HuH-7.5 (cell line): ENCODE measurements around the gene VTA1.
"Not testable (repeated sequence)": the region's sequence is repeated elsewhere in the genome, so short reads cannot be mapped to it uniquely, and the experiment has no call there.

ENCODE experiments used
- DNase-seq: peaks from one replicate; pipeline ENCODE4 v3.0.0; 2011; ENCODE audit warnings: low spot score

VTA1 gene, protein sequence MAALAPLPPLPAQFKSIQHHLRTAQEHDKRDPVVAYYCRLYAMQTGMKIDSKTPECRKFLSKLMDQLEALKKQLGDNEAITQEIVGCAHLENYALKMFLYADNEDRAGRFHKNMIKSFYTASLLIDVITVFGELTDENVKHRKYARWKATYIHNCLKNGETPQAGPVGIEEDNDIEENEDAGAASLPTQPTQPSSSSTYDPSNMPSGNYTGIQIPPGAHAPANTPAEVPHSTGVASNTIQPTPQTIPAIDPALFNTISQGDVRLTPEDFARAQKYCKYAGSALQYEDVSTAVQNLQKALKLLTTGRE

DNA sequence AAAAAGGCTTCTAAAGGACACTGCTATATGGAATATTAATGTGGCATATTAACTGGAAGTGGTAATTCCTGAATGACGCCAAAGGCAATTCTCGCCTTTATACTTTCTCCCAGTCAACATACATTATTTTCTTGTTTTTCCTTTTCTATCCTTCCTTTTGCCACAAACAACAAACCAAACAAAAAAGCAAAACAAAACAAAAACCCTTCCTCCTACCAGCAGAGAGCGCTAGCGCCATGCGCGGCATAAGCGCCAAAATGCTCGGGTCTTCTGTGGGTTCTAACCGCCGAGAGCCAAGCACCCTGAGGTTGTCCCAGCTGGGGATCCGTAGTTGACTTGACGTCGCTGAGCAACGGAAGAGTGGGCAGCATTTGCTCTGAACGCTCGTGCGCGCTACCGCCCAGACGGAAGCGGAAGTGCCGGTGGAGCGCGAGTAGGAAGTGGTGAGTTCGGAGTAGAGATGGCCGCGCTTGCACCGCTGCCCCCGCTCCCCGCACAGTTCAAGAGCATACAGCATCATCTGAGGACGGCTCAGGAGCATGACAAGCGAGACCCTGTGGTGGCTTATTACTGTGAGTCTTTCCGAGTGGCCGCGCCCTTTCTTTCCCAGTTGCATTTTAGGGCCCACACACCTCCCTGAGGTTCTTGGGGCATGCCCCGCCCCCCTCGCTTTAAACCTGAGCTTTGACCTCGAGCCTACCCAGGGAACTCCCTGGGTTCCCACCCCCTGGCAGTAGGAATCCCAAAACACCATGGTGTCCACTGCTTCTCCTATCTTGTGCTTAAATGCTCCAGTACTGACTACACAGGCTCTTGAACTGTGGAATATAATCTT lies at the start of gene VTA1, which contains the start of gene NMBR:
VTA1 (plus strand) TSS at position 436 of the 835 bp plus-strand sequence; CDS start at position 461, 25 bp downstream.
NMBR (minus strand) TSS at position 295 of the 835 bp plus-strand sequence. CDS start 58,464 bp downstream, outside the sequence.
- DNase-seq = peak; percentile 56

DNA sequence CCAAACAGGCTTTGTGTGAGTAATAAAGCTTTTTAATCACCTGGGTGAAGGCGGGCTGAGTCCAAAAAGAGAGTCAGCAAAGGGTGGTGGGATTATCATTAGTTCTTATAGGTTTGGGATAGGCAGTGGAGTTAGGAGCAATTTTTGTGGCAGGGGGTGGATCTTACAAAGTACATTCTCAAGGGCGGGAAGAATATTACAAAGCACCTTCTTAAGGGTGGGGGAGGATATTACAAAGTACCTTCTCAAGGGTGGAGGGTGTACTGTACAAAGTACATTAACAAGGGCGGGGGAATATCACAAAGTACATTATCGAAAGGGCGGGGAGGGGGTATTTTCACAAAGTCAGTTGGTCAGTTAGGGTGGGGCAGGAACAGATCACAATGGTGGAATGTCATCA lies 42.2 kb upstream of the VTA1 start:
- not testable (repeated sequence) for DNase-seq

GRCh38 chr6:142110820-142111219 lies 36.2 kb upstream of the VTA1 start:
- DNase-seq = not testable (repeated sequence)

DNA sequence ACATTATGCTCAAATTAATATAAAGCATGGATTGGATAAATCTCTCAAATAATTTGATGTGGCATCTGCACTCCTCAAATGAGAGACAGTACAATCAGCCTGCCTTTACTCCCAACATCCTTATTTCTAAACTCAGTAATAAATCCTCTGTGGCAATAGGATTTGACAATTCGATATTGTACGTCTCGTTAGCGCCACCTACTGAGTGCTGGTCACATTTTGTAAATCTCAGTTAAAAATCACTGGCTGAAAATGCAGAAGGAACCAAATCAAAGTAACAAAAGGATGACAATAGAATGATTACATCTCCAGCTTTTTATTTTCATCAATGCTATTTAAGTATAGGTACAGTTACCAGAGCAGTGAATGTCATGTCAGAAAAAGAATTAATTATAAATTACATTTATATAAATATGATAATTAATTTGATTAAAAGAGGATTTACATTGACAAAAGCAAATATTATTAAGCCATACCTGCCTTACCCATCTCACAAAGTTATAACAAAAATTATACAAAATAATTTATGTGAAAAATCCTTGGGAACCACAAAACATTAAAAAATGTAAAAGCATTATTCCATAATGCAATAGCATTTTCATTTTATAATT lies 34.5 kb upstream of the VTA1 start:
- DNase-seq = peak; percentile 9

DNA sequence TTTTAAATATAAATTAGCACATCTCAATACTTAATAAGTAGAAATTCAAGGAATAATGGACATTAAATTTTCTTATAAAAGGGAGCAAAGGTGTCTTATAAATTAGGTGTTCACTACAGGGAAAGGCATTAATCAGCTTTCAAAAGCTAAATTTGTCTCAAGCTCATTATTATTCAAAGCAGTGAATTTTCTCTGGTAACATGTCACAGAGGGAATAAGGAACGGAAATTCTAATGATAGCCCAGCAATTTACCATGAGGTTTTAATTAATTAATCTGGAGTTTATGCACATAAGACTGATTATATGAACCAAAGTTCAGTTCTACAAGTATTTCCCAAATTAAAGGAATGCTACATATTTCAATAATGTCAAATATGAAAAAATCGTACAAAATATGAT lies 29.7 kb upstream of the VTA1 start:
- no peak for DNase-seq

- no peak for DNase-seq
Measured at GRCh38 chr6:142118328-142118727, 28.7 kb upstream of the VTA1 start.

- DNase-seq = no peak
Measured at GRCh38 chr6:142118925-142119324, 28.1 kb upstream of the VTA1 start.

- no peak for DNase-seq
Measured at GRCh38 chr6:142121342-142121741, 25.7 kb upstream of the VTA1 start.

GRCh38 chr6:142130814-142131213 lies 16.2 kb upstream of the VTA1 start:
- DNase-seq = no peak

DNA sequence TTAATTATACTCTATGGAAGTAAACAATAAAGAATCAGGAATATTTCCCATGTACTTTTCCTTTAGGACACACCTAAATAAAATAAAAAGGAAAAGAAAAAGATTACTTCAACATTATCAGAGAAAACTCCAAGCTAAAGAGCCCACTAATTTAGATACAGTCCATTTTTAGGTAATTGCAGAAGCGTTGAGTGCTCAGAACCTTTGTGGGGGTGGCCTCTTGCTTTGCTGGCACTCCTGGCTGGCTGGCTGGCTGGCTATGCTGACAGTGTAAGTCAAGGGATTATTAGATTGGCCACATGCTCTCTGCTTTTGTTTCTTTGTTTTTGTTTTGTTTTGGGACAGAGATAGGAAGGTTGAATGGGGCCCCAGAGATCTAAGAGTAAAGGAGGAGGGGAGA lies 14.4 kb upstream of the VTA1 start, which contains the start of gene GJE1:
GJE1 (plus strand) TSS at position 301 of the 400 bp plus-strand sequence. CDS start 234 bp downstream, outside the sequence.
- DNase-seq = no peak

- DNase-seq = no peak
Measured at GRCh38 chr6:142138876-142139275, 8.2 kb upstream of the VTA1 start.

GRCh38 chr6:142141531-142141930 lies 5.5 kb upstream of the VTA1 start:
- not testable (repeated sequence) for DNase-seq

DNA sequence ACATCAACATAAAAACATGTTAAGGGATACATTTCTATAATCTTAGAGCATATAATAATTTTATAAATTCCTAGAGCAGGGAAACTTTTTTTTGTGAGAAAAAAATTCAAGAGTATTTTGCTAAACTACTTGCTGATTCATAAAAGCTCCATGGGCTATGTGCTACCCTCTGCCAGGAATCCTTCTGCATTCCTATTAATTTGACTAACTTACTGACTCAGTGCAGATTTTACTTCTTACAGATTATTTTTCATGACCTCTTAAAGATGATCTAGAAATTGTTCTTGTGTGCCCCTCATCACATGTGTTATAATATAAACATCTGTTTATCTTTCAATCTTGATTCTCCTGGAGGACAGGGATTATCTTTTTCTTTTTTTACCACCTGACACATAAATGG lies 5.7 kb downstream of the VTA1 start:
- no peak for DNase-seq

DNA sequence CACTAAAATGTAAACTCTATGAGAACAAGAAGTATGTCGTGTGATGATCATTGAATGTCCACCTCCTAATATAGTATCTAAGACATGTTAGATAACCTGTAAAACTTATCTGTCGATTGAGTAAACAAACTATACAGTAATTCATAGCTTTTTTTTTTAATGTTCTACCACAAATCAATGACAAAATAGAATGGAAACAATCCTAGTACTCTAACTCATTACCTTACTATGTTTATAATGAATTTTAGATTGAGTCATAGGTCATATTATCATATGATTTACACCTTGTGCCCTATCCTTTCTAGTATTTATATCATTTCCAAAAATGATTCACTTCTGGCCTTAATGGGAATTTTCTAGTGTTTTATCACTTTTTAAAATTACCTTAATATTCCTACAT lies 6.1 kb downstream of the VTA1 start:
- no peak for DNase-seq

DNA sequence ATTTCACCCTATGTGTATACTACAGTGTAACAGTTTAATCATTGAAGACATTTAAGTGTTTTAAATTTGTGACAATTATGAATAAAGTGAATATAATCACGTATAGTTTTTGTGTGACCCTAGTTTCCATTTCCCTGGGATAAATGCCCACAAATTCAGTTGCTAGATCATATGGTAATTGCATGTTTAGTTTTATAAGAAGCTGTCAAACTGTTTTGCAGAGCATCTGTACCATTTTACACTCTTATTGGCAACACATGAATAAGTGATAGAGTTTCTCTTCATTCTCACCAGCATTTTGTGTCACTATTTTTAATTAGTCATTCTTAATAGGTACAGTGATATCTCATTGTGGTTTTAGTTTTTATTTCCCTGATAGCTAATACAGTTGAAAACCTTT lies 7.3 kb downstream of the VTA1 start:
- no peak for DNase-seq

DNA sequence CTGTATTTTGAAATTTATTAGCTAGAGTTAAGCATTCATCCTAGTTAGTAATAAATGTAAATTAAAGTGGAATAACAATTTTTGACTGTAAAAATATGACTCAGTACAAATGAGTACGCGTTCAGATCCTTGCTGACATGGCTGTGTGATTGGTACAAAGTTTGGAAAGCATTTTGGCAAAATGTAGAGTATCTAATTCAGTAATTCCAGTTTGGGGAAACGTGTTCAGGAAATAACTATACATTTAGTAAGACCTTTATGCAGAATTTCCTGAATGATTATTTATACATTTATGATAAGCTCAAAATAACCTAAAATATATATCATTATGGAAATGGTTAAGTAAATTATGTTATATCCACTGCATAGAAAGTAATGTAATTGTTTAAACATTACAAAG lies 8.0 kb downstream of the VTA1 start:
- DNase-seq = no peak

DNA sequence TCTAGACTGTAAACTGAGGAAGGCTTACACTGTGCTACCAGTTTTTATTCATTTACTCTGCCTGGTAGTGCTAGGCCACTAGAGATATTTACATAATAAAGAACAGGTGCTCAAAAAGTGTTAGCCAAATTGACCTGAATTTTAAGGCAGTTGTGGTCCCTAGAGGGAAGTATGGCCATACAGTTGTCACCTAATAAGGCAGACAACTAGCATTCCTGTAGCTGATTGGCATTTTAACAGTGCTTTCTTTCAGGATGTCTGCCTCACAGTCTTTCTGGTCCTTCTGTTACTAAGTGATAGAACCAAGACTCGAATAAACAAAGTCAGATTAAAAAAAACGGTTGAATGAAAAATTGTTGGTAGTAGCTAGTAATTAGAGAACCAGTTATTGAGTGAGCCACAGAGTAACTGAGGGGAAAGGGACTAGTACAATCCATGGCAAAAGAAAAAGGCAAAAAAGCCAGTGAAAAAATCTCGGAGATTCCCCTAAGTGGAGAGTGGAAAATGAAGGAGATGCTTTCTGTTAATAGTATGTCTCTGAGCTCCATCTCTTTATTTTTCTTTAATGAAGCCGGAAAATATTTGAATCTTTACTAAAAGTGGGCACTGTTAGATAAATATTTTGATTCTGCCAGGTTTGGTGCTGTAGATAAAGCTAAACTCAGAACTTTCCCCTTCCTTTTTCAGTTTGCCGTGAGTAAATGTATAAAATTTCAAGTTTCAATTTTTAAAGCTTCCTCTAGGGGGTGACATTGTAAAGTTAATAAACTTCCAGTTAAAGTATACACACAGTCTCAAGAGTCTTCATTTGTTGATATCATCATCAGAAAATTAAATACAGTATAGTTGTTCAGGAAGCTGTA lies 9.1 kb downstream of the VTA1 start:
- no peak for DNase-seq

- DNase-seq = not testable (repeated sequence)
Measured at GRCh38 chr6:142156758-142157068, 9.7 kb downstream of the VTA1 start.

DNA sequence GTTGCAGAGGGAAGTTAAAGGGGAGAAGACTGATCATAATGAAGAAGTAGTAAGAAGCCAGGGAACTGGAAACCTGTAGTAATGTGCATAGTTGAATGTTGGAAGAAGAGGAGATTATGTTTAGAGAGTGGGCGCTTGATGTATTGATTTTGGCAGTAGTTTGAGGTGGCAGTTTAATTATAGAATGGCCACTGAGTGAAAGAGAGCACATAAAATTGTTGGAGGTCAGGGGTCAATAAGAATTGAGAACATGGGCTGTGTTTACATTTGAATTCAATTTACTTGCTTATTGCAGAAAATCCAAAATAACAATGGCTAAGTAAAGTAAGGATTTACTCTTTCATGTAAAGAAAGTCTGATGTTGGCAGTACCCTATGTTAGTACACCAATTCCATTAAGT lies 15.7 kb downstream of the VTA1 start:
- DNase-seq = no peak

DNA sequence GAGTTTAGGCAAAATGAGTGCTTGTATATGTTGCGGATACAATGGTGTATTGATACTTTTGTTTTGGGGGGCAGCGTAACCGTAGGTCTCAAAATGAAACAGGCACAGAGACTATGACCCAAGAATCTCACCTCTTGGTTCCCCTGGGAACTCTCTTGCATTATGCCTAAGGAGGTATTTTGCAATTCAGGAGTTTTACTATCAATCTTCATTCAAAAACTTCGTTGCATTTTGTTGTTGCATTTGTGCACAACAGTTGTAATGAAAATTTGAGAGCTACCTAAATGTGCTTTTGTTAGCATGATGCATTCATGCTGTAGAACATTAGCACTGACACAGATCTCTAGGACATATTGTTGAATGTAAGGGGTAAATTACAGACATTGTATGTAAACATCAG lies 18.2 kb downstream of the VTA1 start:
- no peak for DNase-seq

DNA sequence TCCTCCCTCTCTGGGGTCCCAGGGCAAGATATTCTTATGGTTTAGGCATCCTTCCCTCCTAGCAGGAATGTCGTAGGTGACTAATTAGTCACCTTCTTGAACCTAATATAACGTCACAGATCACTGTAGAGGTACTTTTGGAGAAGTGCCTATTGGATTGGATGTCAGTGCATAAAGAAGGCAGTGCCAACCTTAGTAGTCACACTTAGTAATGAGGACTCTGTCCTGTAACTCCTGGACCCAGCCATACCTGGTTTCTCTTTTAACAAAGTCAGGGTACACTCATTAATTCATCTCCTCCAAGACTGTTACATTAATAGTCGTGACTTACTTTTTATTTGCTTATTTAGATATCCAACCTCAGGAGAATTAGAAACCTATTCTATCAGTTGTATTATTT lies 20.0 kb downstream of the VTA1 start:
- no peak for DNase-seq

- no peak for DNase-seq
Measured at GRCh38 chr6:142167486-142167885, 20.4 kb downstream of the VTA1 start.
